ENCODE data around the gene SNRNP40.
"Not testable (repeated sequence)": the region's sequence is repeated elsewhere in the genome, so short reads cannot be mapped to it uniquely, and the experiment has no call there.

Gene SNRNP40

GRCh38 chr1:31295874-31296485, 608 bp downstream of the SNRNP40 start:
- no peak for DNase-seq (ENCODE audit: low read depth)

GRCh38 chr1:31289021-31289420, 7.6 kb downstream of the SNRNP40 start:
- H3K4me3 ChIP-seq (ENCODE audit: low read depth, low read length) = no peak overlapping the region
- no peak for DNase-seq (ENCODE audit: low read depth)

More at GRCh38 chr1:31295874-31296485, 608 bp downstream of the SNRNP40 start:
- peak overlapping the region; percentile 100 for H3K4me3 ChIP-seq (ENCODE audit: low read depth, low read length)

GRCh38 chr1:31287791-31288190, 8.8 kb downstream of the SNRNP40 start:
- not testable (repeated sequence) for H3K4me3 ChIP-seq (ENCODE audit: low read depth, low read length); DNase-seq (ENCODE audit: low read depth)

DNA sequence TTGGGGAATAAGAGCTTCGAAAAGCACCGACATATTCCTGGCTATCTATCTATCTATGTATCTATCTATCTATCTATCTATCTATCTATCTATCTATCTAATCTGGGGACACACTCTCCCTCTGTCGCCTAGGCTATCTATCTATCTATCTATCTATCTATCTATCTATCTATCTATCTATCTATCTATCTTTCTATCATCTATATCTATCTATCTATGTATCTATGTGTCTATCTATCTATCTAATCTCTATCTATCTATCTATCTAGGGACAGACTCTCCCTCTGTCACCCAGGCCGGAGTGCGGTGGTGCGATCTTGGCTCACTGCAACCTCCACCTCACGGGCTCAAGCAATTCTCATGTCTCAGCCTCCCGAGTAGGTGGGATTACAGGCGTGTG, 14.2 kb downstream of the SNRNP40 start:
- H3K4me3 ChIP-seq (ENCODE audit: low read depth, low read length); DNase-seq (ENCODE audit: low read depth): not testable (repeated sequence)

GRCh38 chr1:31273619-31274018, 23.0 kb downstream of the SNRNP40 start:
- no peak overlapping the region for H3K4me3 ChIP-seq (ENCODE audit: low read depth, low read length)
- DNase-seq (ENCODE audit: low read depth) = no peak

- no peak overlapping the region for H3K4me3 ChIP-seq (ENCODE audit: low read depth, low read length)
- no peak for DNase-seq (ENCODE audit: low read depth)
Observed at GRCh38 chr1:31272369-31272768, 24.2 kb downstream of the SNRNP40 start.

DNA sequence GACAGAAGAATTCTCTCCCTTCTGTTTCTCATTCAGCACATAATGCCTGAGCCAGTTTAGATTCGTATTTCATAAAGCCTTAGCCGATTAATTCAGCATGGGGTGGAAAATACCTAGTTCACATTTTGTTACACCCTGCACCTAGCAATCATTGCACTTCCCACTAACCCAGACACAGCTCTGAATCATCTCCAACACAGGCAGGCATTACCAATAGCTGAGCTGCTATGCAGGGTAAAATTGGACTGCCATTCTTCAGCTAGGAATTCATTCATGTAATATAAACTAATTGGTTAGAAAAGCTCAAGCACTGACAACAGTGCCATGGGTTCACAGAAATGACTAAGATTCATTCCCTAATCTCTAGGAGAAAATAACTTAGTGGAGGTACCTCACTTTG, 30.0 kb downstream of the SNRNP40 start:
- no peak for DNase-seq (ENCODE audit: low read depth)

DNA sequence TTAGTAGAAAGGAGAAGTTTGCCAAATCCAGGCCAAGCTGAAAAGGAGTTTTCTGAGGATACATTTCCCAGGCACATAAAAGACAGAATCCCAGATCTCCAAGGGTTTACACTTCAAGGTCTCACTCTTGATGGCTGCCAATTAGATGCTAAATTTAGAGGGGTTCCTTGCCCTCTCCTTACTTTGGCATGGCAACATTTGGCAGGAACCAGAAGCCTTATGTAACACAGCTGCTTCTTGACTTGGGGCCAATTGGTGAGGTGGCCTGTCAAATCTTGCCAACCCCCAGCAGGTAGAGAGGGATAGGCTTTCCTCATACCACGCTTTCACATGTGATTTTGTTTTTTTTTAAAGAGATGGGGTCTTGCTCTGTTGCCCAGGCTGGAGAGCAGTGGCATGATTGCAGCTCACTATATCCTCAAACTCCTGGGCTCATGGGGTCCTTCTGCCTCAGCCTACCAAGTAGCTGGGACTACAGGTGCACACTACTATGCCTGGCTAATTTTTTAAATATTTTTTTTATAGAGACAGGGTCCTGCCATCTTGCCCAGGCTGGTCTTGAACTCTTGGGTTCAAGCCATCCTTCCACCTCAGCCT, 31.7 kb downstream of the SNRNP40 start:
- H3K4me3 ChIP-seq (ENCODE audit: low read depth, low read length) = no peak overlapping the region
- DNase-seq (ENCODE audit: low read depth) = no peak

More for the DNA sequence above, 30.0 kb downstream of the SNRNP40 start:
- H3K4me3 ChIP-seq (ENCODE audit: low read depth, low read length) = no peak overlapping the region

DNA sequence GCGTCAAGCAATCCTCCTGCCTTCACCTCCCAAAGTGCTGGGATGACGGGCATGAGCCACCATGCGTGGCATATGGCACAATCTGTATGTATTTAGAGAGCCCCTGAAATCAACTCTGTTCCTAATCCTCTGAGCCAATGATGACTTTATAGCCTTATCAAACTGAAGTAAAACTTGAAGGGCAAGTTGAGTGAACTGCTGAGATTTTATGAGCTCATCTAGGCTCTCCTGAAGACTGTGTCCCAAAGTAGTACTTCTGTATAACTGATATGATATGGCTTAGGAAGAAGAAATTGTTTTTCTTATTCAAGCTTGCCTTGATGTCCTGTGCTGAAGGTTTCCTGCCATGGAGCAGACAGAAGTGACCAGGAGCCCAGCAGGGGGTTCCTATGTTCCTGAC, 33.2 kb downstream of the SNRNP40 start:
- no peak overlapping the region for H3K4me3 ChIP-seq (ENCODE audit: low read depth, low read length)
- no peak for DNase-seq (ENCODE audit: low read depth)

DNA sequence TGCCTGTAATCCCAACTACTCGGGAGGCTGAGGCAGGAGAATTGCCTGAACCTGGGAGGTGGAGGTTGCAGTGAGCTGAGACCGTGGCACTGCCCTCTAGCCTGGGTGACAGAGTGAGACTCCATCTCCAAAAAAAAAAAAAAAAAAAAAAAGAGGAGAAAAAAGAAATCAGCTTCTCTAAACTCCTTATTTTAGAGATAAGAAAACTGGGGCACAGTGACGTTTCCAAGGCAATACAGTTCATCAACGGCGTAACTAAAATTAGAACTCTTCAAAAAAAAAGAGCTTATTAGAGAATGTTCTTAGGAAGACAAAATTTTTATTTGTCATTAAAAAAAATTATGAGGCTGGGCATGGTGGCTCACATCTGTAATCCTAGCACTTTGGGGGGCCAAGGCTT, 34.2 kb downstream of the SNRNP40 start:
- not testable (repeated sequence) for H3K4me3 ChIP-seq (ENCODE audit: low read depth, low read length); DNase-seq (ENCODE audit: low read depth)

GRCh38 chr1:31261916-31262315, 34.7 kb downstream of the SNRNP40 start:
- no peak for DNase-seq (ENCODE audit: low read depth)
- no peak overlapping the region for H3K4me3 ChIP-seq (ENCODE audit: low read depth, low read length)

DNA sequence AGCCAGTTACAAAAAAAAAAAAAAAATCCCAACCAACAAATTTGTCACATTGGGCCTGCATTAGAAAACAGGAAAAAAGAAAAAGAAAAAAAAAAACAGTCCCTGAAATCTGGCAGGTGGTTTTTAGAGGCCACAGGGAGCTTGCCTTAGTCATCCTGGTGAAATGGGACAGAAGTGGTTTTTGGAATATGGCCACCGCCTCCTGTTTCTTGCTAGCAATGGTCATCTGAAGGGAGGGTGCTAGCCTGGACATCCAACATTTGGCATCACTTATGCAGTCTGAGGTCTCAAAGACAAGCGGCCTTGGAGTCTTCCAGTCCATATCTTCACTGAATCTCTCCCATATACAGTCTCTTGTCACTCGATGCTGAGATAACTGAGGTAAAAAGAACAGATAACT, 36.8 kb downstream of the SNRNP40 start:
- no peak for DNase-seq (ENCODE audit: low read depth)

GRCh38 chr1:31258581-31258980, 38.0 kb downstream of the SNRNP40 start:
- no peak overlapping the region for H3K4me3 ChIP-seq (ENCODE audit: low read depth, low read length)
- no peak for DNase-seq (ENCODE audit: low read depth)

More for the DNA sequence above, 36.8 kb downstream of the SNRNP40 start:
- H3K4me3 ChIP-seq (ENCODE audit: low read depth, low read length) = no peak overlapping the region

- DNase-seq (ENCODE audit: low read depth) = no peak
- H3K4me3 ChIP-seq (ENCODE audit: low read depth, low read length) = no peak overlapping the region
Observed at GRCh38 chr1:31257213-31257612, 39.4 kb downstream of the SNRNP40 start.

- DNase-seq (ENCODE audit: low read depth) = no peak
- H3K4me3 ChIP-seq (ENCODE audit: low read depth, low read length) = no peak overlapping the region
Observed at GRCh38 chr1:31249854-31250253, 46.7 kb downstream of the SNRNP40 start.

- no peak overlapping the region for H3K4me3 ChIP-seq (ENCODE audit: low read depth, low read length)
- DNase-seq (ENCODE audit: low read depth) = no peak
Observed at GRCh38 chr1:31248276-31248675, 48.3 kb downstream of the SNRNP40 start.

DNA sequence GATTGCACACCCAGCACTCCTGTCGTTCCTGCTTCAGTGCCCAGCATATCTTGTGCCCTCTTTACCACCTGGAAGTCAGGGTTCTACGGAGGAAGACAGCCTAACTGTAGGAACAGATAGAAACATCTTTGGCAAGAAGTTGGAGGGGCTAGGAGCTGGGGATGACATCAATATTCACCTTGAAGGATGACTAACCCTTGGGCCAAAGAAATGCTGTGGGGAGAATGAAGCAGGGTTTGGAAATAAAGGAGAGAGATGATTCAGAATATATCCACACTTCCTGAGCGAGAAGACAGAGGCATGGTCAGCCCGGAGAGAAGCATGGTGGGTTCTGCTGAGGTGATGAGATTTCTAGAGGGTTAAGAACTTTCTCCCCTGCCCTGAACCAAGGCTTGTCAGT, 52.3 kb downstream of the SNRNP40 start:
- H3K4me3 ChIP-seq (ENCODE audit: low read depth, low read length) = no peak overlapping the region
- peak; percentile 10 for DNase-seq (ENCODE audit: low read depth)

DNA sequence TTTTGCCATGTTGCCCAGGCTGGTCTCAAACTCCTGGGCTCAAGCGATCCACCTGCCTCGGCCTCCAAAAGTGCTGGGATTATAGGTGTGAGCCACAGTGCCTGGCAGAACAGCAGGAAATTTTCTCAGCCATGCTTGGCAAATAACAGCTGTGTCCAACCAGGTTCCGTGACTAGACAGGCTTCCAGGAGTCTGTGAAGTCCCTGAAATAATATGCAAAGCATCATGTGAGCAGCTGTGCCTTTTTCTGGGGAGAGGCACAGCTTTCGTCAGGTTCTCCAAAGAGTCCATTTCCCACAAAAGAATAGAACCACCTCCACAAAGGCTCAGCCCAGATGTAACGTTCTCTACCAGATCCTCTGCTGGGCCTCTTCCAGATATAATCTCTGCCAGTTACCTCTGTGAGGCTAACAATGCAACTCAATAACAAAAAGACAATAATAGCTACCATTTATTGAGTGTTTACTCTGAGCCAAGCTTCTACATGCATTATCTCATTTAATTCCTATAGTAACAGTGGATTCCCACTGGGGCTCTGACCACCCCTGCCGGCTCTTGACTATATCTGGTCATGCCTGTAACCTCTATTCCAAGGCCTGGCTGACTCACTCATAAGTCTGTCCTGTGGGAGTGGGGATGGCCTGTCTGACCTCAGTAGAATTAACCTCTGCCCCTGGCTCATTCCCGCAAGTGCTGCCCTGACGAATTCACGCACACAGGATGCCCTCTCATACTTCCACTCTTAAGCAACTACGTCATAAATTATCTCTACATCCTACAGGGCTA, 52.9 kb downstream of the SNRNP40 start:
- no peak overlapping the region for H3K4me3 ChIP-seq (ENCODE audit: low read depth, low read length)
- peak; percentile 40 for DNase-seq (ENCODE audit: low read depth)

- DNase-seq (ENCODE audit: low read depth) = no peak
- no peak overlapping the region for H3K4me3 ChIP-seq (ENCODE audit: low read depth, low read length)
Observed at GRCh38 chr1:31241321-31241720, 55.3 kb downstream of the SNRNP40 start.

DNA sequence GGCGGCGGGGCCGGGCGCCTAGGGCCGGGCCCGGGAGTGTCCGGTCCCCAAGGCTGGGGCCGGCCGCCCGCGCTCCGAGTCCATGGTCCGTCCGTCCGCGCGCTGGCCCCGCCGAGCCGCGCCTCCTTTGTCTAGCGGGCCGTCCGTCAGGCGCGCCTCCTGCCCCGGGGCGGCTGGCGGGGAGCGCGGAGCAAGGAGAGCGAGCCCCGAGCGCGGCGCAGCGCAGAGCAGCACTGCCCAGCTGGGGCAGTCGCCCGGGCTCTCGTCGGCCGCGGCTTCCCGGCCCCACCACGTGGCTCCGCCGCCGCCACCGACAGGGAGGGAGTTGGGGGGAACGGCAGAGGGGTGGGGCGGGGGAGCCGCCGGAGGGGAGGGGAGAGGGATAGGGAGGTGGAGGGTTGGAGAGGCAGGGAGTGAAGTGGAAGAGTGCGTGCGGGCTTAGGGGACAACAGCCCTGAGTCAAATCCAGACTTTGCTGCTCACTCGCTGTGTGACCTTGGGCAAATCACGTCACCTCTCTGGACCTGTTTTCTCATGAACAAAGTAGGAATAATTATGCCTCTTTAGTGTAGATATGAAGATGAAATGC, 56.8 kb downstream of the SNRNP40 start, which contains the start of gene NKAIN1:
Gene NKAIN1 (minus strand): TSS at position 235 of the 589 bp plus-strand sequence. CDS start 340 bp downstream, outside the sequence.
- H3K4me3 ChIP-seq (ENCODE audit: low read depth, low read length) = peak within 1 kb of the TSS; percentile 35
- DNase-seq (ENCODE audit: low read depth) = no peak

Measured in skeletal muscle cell (primary cell).